LNCaP clone FGC (cell line): ENCODE measurements around the gene PSMG3.

Experiments
- DNase-seq: peaks from one replicate; pipeline ENCODE4 v3.0.0-alpha.2; 2011; ENCODE audit warnings: low read depth
- H3K4me3 ChIP-seq: 2 replicates; pipeline ENCODE4 v1.5.1; 2011; ENCODE audit warnings: mild to moderate bottlenecking, low read depth, low read length, control low read depth
- TF ChIP-seq, protein P1 (sequence below): IDR thresholded peaks from 2 replicates; pipeline ENCODE4 v1.5.1; 2012; ENCODE audit warnings: mild to moderate bottlenecking; ENCODE audit not compliant: control insufficient read depth, insufficient read depth; ENCODE audit errors: extremely low read depth

The PSMG3 gene

GRCh38 chr7:1563981-1564602 is 5.7 kb downstream of the PSMG3 start:
- no peak for DNase-seq
- H3K4me3 ChIP-seq, result no peak overlapping the region
- TF ChIP-seq, protein P1, sequence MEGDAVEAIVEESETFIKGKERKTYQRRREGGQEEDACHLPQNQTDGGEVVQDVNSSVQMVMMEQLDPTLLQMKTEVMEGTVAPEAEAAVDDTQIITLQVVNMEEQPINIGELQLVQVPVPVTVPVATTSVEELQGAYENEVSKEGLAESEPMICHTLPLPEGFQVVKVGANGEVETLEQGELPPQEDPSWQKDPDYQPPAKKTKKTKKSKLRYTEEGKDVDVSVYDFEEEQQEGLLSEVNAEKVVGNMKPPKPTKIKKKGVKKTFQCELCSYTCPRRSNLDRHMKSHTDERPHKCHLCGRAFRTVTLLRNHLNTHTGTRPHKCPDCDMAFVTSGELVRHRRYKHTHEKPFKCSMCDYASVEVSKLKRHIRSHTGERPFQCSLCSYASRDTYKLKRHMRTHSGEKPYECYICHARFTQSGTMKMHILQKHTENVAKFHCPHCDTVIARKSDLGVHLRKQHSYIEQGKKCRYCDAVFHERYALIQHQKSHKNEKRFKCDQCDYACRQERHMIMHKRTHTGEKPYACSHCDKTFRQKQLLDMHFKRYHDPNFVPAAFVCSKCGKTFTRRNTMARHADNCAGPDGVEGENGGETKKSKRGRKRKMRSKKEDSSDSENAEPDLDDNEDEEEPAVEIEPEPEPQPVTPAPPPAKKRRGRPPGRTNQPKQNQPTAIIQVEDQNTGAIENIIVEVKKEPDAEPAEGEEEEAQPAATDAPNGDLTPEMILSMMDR, result no peak

DNA sequence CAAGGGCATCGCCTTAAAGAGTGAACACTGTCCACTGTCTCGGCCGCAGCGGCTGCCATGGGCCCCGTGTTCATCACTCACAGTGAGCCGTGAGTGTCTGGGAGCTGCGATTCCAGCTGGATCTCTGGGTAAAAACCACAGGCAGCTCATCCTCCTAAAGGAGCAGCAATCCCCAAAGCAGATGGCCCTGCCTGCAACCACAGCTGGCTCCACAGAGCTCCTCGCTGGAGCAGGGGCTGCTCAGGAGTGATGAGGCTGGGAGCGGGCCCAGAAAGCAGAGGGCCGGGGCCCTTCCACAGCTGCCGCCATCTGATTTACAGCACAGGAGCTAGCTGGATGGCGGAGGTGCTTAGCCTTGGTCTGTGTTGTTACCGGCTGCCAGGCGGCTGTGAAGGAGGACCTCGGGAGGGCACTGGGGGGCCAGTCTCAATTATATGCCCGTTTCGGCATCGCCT is 7.2 kb downstream of the PSMG3 start:
- no peak overlapping the region for H3K4me3 ChIP-seq
- TF ChIP-seq, protein P1, result no peak
- no peak for DNase-seq

DNA sequence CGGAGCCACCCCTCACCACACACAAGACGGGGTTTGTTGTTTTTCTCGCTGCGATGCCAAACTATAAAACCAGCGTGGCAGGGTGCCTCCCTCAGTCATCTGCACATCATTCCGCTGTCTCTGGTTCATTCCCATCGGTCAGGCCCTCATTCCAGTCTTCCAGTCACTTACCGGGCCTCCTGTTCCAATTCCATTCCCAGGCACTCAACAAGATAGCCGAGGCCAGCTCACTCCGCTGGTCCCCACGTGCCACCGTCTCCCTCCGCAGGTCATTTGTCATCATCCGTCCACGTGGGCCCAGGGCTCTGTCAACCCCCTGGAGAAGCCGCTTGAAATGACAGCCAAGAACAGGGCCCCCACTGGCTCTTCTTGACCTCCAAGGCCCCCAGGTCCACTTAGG is 7.7 kb downstream of the PSMG3 start:
- DNase-seq, result no peak
- TF ChIP-seq, protein P1, result no peak
- no peak overlapping the region for H3K4me3 ChIP-seq

- DNase-seq, result no peak
- no peak overlapping the region for H3K4me3 ChIP-seq
- TF ChIP-seq, protein P1, result no peak
Measured at GRCh38 chr7:1561036-1561940, 8.5 kb downstream of the PSMG3 start.

DNA sequence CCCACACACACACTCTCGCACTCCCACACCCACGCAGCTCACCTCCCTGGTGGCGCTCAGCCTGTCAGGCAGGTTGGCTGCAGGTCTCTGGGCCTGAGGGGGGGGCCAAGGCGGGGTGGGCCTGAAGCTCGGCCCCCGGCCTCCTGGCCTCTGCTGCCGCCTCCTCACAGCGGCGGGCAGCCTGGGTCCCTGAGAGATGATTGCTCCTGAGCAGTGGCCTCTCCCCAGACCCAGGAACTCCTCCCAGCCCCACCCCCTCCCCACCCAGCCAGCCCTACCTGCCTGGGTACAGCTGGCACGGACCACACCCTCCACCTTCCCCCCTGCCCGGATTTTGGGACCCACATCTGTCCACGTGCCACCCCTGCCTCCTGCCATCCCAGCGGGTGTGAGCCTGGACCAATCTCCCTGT is 9.2 kb downstream of the PSMG3 start:
- TF ChIP-seq, protein P1, result no peak
- no peak for DNase-seq
- H3K4me3 ChIP-seq, result no peak overlapping the region

DNA sequence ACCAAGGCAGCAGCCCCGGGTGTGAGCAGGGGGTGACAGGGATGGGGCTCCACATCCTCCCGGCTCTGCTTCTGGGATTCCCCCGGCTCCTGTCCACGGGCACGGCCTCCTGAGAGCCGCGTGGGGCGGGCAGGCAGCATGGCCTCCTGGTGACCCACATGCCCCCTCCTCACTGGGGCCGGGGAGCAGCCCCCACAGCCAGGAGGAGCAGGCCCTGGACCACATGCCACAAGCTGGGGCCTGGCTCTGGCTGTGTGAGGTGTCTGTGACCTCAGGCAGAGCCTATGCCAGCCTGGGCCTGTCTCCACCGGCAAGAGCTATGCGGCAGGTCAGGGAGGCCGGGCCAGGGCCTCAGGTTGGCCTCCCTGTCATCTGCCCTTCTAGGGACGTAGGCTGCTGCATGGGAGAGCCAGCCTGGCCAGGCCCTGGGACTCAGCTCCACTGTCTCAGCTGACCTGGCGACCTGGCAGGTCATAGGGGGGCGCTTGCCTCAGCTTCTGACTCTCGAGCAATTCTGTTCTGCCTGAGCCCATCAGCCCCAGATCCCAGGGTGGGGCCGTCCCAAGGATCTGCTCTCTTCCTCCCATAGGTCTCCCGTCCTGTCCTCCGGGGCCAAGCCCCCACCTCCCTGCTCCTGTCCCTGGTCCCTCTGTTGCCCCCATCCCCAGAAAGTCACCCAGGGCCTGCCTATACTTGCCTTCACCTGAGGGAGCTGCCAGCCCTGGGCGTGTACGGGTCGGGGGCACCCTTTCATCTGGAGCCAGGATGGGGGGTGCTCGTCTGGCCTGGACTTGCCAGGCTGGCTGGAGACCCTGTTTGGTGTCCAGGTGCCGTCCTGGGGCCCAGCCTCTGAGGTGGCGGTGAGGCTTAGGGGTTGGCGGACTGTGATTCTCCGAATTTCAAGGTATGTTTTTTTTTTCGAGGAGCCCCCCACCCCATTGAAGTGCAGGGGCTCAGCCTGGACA is 9.9 kb downstream of the PSMG3 start:
- DNase-seq, result no peak
- TF ChIP-seq, protein P1, result no peak
- H3K4me3 ChIP-seq, result no peak overlapping the region
